Nephron progenitor cell (in vitro differentiated cells): ENCODE results near the gene CDPF1.
A peak's percentile ranks its signal among the peaks of the same experiment; 100 is the strongest.

Experiments
- DNase-seq: peaks from one replicate; pipeline ENCODE4 v3.0.0; 2021
- H3K27ac Mint-ChIP-seq: 2 replicates; pipeline ENCODE4 v1.8.0; 2021; ENCODE audit warnings: mild to moderate bottlenecking, moderate library complexity, mixed read lengths
- H3K27me3 Mint-ChIP-seq: 2 replicates; pipeline ENCODE4 v1.8.0; 2021; ENCODE audit warnings: mild to moderate bottlenecking, low read depth, mixed read lengths; ENCODE audit not compliant: poor library complexity
- H3K36me3 Mint-ChIP-seq: 2 replicates; pipeline ENCODE4 v1.8.0; 2021; ENCODE audit warnings: low read depth, mixed read lengths
- H3K4me1 Mint-ChIP-seq: 2 replicates; pipeline ENCODE4 v1.8.0; 2021; ENCODE audit warnings: mixed read lengths
- H3K4me3 Mint-ChIP-seq: 2 replicates; pipeline ENCODE4 v1.8.0; 2021; ENCODE audit warnings: mild to moderate bottlenecking, moderate library complexity, mixed read lengths
- H3K9me3 Mint-ChIP-seq: 2 replicates; pipeline ENCODE4 v1.8.0; 2021; ENCODE audit warnings: mild to moderate bottlenecking, moderate library complexity, mixed read lengths
- TF ChIP-seq, protein P1 (sequence below): fragments of 200-600 bp; sonication (generic); IDR thresholded peaks from 2 replicates; pipeline ENCODE4 v1.5.0; 2021; ENCODE audit warnings: antibody characterized with exemption

CDPF1 gene

DNA sequence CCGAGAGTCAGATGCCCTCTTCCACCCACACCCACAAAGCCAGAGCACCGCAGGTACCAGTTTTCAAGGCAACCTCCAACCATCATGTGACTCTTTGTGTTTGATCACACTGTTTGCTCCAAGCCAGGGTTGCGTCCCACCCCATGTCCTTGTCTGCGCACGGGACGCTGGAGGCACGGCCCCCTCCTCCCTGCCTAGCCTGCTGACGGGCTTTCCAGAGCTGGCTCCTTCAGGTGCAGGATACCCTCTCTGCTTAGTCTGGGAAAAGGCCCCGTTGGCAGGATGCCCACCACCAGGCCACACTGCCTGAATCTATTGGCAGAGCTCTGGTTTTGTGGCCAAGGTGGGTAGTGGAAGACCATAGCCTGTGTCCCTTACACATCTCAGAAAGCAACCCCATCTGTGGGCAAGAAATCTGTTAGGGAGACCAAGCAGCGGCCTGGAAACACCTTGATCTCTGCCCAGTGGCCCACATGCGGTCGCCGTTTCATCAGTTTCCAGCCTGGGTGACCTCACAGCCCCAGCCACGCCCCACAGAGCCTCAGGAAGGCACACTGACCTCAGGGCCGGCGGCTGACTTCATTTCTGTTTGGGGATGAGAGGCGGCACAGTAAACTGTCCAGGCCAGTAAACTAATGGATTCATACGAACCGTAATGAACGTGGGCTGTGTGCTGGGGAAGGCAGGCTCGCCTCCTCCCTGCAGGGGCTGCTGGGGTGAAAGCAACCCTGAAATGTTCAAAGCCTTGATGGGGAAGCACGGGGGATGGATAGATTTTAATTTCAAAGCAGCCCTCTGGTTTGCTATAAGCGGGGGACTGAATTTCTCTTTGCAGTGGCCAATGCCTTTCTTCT is 25.8 kb downstream of the CDPF1 start:
- Mint-ChIP-seq H3K4me1 (peaks cover 16% of the 10 kb centered on the region), H3K9me3 (no peaks in the 10 kb centered on the region), H3K36me3 (peaks cover 13% of the 10 kb centered on the region), H3K27ac (peak overlapping the region; percentile 38), H3K27me3 (peaks cover 6% of the 10 kb centered on the region), H3K4me3 (no peak overlapping the region)
- TF ChIP-seq, protein P1, sequence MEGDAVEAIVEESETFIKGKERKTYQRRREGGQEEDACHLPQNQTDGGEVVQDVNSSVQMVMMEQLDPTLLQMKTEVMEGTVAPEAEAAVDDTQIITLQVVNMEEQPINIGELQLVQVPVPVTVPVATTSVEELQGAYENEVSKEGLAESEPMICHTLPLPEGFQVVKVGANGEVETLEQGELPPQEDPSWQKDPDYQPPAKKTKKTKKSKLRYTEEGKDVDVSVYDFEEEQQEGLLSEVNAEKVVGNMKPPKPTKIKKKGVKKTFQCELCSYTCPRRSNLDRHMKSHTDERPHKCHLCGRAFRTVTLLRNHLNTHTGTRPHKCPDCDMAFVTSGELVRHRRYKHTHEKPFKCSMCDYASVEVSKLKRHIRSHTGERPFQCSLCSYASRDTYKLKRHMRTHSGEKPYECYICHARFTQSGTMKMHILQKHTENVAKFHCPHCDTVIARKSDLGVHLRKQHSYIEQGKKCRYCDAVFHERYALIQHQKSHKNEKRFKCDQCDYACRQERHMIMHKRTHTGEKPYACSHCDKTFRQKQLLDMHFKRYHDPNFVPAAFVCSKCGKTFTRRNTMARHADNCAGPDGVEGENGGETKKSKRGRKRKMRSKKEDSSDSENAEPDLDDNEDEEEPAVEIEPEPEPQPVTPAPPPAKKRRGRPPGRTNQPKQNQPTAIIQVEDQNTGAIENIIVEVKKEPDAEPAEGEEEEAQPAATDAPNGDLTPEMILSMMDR = no peak
- DNase-seq = no peak

DNA sequence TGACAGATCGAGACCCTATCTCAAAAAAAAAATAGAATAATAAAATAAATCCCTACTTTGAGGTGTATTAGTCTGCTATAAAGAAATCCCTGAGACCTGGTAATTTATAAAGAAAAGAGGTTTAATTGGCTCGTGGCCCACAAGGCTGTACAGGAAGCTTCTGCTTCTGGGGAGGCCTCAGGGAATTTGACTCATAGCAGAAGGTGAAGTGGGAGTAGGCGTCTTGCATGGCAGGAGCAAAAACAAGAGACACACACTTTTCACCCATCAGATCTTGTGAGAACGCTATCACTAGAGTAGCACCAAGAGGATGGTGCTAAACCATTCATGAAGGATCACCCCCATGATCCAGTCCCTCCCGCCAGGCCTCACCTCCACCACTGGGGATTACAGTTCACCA is 29.2 kb downstream of the CDPF1 start:
- no peaks in the 10 kb centered on the region for H3K9me3 Mint-ChIP-seq
- H3K27me3 Mint-ChIP-seq = no peaks in the 10 kb centered on the region
- no peak overlapping the region for H3K27ac Mint-ChIP-seq
- no peak for DNase-seq
- H3K4me1 Mint-ChIP-seq = peaks cover 14% of the 10 kb centered on the region
- no peak overlapping the region for H3K4me3 Mint-ChIP-seq
- H3K36me3 Mint-ChIP-seq = peaks cover 21% of the 10 kb centered on the region
- TF ChIP-seq, protein P1 = no peak

DNA sequence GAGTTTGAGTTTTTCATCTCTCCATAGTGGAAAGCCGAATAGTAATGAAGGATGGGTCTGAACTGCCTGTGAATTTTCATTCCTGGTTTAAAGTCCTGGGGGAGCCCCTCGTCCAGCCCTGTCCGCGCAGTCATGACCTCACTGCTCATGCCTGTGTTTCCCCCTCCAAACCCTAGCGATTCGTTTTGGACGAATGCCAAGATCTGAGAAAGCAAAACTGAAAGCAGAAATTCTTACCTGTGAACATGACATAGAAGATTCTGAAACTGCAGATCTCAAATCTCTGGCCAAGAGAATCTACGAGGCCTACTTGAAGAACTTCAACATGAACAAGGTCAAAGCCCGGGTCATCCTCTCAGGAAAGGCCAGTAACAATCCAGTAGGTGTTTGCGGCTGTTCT is 30.5 kb downstream of the CDPF1 start:
- DNase-seq = no peak
- H3K9me3 Mint-ChIP-seq = peaks cover under 1% of the 10 kb centered on the region
- H3K27me3 Mint-ChIP-seq = peaks cover 1% of the 10 kb centered on the region
- peaks cover 3% of the 10 kb centered on the region for H3K4me1 Mint-ChIP-seq
- no peak overlapping the region for H3K27ac Mint-ChIP-seq
- TF ChIP-seq, protein P1 = no peak
- no peak overlapping the region for H3K4me3 Mint-ChIP-seq
- peaks cover 32% of the 10 kb centered on the region for H3K36me3 Mint-ChIP-seq

DNA sequence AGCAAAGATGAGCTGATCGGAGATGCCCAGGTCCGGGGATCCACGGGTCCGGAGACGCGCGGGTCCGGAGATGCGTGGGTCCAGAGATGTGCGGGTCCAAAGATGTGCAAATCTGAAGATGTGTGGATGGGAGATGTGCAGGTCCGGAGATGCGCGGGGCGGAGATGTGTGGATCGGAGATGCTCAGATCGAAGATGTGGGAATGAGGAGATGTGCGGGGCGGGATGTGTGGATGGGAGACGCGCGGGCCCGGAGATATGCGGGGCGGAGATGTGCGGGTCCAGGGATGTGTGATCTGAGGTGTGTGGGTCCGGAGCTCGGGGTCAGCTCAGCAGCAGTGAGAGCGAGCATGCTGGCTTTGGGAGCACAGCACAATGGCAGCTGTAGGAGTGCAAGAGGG is 35.5 kb downstream of the CDPF1 start:
- Mint-ChIP-seq H3K4me3 (no peak overlapping the region), H3K27me3 (peaks cover 8% of the 10 kb centered on the region), H3K9me3 (peaks cover 47% of the 10 kb centered on the region), H3K36me3 (peaks cover 64% of the 10 kb centered on the region), H3K4me1 (no peaks in the 10 kb centered on the region), H3K27ac (no peak overlapping the region)
- DNase-seq = no peak
- TF ChIP-seq, protein P1 = no peak

DNA sequence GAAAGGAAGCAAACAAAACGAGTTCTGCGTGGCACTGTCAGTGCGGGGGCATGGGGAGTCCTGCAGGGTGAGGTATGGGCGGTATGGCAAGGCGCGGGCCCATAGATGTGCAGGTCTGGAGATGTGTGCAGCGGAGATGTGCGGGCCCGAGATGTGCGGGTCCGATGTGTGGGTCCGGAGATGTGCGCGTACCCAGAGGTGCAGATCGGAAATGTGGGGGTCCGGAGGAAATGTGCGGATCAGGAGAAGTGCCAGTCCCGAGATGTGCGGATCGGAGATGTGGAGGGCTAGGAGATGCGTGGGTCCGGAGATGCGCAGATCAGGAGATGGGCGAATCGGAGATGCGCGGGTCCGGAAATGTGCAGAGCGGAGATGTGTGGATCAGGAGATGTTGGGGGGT is 35.9 kb downstream of the CDPF1 start:
- Mint-ChIP-seq H3K9me3 (peaks cover 51% of the 10 kb centered on the region), H3K4me1 (no peaks in the 10 kb centered on the region), H3K27ac (no peak overlapping the region), H3K36me3 (peaks cover 64% of the 10 kb centered on the region), H3K27me3 (peaks cover 8% of the 10 kb centered on the region), H3K4me3 (no peak overlapping the region)
- TF ChIP-seq, protein P1 = no peak
- DNase-seq = no peak

DNA sequence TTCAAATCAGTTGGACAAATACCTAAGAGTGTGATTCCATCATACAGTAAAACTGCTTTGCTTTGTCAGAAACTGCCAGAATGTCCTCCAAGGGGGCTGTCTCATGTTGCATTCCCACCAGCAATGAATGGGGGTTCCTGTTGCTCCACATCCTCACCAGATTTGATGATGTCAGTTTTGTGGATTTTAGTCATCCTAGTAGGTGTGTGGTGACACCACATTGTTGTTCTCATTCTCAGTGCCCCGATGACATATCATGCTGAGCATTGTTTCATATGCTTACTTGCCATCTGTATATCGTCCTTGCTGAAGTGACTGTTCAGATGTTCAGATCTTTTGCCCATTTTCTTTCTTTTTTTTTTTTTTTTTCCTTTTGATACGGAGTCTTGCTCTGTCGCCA is 37.0 kb downstream of the CDPF1 start:
- no peaks in the 10 kb centered on the region for H3K4me1 Mint-ChIP-seq
- H3K27ac Mint-ChIP-seq = no peak overlapping the region

More for the DNA sequence above, 37.0 kb downstream of the CDPF1 start:
- peaks cover 8% of the 10 kb centered on the region for H3K27me3 Mint-ChIP-seq
- H3K4me3 Mint-ChIP-seq = no peak overlapping the region
- TF ChIP-seq, protein P1 = no peak
- DNase-seq = no peak
- peaks cover 67% of the 10 kb centered on the region for H3K36me3 Mint-ChIP-seq
- peaks cover 61% of the 10 kb centered on the region for H3K9me3 Mint-ChIP-seq
